ENCODE results near the gene ADAMTSL1. TPM values are rescaled to one million over a fixed set of nuclear protein-coding genes. Genes with fewer than 3 reads are reported as not detected.

Gene ADAMTSL1
- total RNA-seq, 2 experiments from 2014 or later, result not detected

DNA sequence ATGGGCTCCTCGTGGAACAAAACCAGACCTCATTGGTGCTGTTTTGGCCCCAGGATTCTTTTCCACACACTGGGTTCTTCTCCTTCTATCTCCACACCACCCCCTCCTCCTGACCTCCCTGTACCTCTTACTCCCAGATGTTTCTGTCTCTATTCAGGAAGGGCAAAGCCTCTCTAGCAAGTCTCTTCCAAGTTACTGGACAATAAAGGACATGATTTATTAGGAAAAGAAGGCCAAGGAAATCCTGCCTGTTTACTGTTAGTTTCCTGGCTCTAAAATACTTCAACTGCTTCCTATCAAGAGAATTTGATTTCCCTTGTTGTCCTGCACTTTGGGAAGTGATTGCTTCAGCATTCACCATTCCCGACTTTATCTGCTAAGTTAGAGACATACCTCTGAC, 297.1 kb downstream of the ADAMTSL1 start:
- no peaks in the 10 kb centered on the region for H3K9me3 Mint-ChIP-seq
- ATAC-seq (no peak), DNase-seq (no peak)
- H3K27me3 Mint-ChIP-seq, result peaks cover 1% of the 10 kb centered on the region
- no peaks in the 10 kb centered on the region for H3K36me3 Mint-ChIP-seq (ENCODE audit: low read depth)
- POLR2A ChIA-PET, result no interaction called here
- no peaks in the 10 kb centered on the region for H3K4me1 Mint-ChIP-seq (ENCODE audit: low read depth)
- H3K4me3 Mint-ChIP-seq, result no peak overlapping the region
- intact Hi-C loops (cut with micrococcal nuclease), result no loop called here
- H3K27ac Mint-ChIP-seq, result no peak overlapping the region
- TF ChIP-seq, protein P1, sequence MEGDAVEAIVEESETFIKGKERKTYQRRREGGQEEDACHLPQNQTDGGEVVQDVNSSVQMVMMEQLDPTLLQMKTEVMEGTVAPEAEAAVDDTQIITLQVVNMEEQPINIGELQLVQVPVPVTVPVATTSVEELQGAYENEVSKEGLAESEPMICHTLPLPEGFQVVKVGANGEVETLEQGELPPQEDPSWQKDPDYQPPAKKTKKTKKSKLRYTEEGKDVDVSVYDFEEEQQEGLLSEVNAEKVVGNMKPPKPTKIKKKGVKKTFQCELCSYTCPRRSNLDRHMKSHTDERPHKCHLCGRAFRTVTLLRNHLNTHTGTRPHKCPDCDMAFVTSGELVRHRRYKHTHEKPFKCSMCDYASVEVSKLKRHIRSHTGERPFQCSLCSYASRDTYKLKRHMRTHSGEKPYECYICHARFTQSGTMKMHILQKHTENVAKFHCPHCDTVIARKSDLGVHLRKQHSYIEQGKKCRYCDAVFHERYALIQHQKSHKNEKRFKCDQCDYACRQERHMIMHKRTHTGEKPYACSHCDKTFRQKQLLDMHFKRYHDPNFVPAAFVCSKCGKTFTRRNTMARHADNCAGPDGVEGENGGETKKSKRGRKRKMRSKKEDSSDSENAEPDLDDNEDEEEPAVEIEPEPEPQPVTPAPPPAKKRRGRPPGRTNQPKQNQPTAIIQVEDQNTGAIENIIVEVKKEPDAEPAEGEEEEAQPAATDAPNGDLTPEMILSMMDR (IDR thresholded peaks at IDR 0.05), result no peak
- CTCF ChIA-PET, result no interaction called here

DNA sequence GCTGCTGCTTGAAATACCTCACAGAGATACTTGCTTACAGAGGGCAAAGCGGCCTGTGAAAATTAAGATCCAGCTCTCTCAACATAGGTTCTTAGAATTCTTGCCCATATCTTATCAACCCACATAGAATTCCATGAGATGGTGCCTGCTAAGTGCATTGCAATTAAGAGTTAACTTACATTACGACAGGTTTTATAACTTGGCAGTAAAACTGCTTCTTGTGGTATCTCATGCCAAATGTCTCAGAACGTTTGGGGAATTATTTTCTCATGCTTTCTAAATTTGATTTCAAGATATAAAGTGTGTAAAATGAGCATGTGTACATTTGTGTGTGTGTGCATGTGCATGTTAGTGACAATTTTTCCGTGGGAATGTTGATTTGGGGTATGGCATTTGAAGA, 297.8 kb downstream of the ADAMTSL1 start:
- DNase-seq, result no peak
- no peaks in the 10 kb centered on the region for H3K27me3 Mint-ChIP-seq
- H3K4me3 Mint-ChIP-seq, result no peak overlapping the region
- ChIA-PET POLR2A (no interaction called here), CTCF (no interaction called here)
- intact Hi-C loops (cut with micrococcal nuclease), result no loop called here
- no peaks in the 10 kb centered on the region for H3K4me1 Mint-ChIP-seq (ENCODE audit: low read depth)
- H3K9me3 Mint-ChIP-seq, result no peaks in the 10 kb centered on the region
- no peak for ATAC-seq
- TF ChIP-seq, protein P1 (IDR thresholded peaks at IDR 0.05), result no peak
- H3K36me3 Mint-ChIP-seq (ENCODE audit: low read depth), result no peaks in the 10 kb centered on the region
- no peak overlapping the region for H3K27ac Mint-ChIP-seq

DNA sequence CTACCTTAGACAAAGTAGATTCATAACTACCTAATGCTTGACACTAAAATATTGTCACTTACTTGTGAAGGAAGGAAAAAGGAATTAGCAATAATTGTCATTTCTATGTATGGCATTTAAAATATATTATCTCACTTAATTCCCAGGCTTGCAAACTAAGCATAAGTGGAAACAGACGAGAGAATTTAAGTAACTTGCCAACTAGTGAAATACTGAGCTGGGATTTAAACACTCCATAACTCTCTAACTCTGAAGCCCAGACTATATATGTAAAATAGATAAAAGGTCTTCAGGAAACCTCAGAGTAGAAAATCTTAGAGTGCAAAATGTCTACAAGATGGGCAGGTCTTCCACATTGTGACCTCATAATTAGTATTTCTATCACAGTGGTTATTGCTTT, 301.3 kb downstream of the ADAMTSL1 start:
- H3K36me3 Mint-ChIP-seq (ENCODE audit: low read depth), result no peaks in the 10 kb centered on the region
- intact Hi-C loops (cut with micrococcal nuclease), result no loop called here
- H3K27me3 Mint-ChIP-seq, result no peaks in the 10 kb centered on the region
- H3K27ac Mint-ChIP-seq, result no peak overlapping the region
- DNase-seq, result no peak
- ATAC-seq, result no peak
- ChIA-PET POLR2A (no interaction called here), CTCF (no interaction called here)
- no peak overlapping the region for H3K4me3 Mint-ChIP-seq
- no peaks in the 10 kb centered on the region for H3K4me1 Mint-ChIP-seq (ENCODE audit: low read depth)
- TF ChIP-seq, protein P1 (IDR thresholded peaks at IDR 0.05), result no peak
- no peaks in the 10 kb centered on the region for H3K9me3 Mint-ChIP-seq

DNA sequence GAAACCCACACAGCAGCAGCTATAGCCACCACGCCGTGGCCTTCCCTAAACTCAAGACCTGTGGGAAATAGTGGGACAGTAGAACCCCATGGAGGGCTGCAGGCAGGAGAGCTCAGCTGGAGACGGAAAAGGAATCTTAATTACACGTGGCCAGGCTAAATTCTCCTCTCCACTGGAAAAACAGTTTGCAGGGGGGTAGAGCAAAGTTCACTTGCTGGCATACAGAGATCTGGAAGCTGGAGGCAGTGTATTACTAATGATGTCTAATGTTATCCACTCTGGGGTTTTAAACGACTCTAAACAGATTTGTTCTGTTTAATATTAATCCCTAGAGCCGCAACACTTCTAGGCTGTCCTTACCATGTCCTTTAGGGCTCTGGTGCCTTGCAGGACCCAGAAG, 302.0 kb downstream of the ADAMTSL1 start:
- POLR2A ChIA-PET, result no interaction called here
- ATAC-seq (no peak), DNase-seq (no peak)
- H3K9me3 Mint-ChIP-seq, result no peaks in the 10 kb centered on the region
- TF ChIP-seq, protein P1 (IDR thresholded peaks at IDR 0.05), result no peak
- no peak overlapping the region for H3K4me3 Mint-ChIP-seq
- no peak overlapping the region for H3K27ac Mint-ChIP-seq
- intact Hi-C loops (cut with micrococcal nuclease), result no loop called here
- no peaks in the 10 kb centered on the region for H3K27me3 Mint-ChIP-seq
- CTCF ChIA-PET, result no interaction called here
- no peaks in the 10 kb centered on the region for H3K36me3 Mint-ChIP-seq (ENCODE audit: low read depth)
- H3K4me1 Mint-ChIP-seq (ENCODE audit: low read depth), result no peaks in the 10 kb centered on the region

DNA sequence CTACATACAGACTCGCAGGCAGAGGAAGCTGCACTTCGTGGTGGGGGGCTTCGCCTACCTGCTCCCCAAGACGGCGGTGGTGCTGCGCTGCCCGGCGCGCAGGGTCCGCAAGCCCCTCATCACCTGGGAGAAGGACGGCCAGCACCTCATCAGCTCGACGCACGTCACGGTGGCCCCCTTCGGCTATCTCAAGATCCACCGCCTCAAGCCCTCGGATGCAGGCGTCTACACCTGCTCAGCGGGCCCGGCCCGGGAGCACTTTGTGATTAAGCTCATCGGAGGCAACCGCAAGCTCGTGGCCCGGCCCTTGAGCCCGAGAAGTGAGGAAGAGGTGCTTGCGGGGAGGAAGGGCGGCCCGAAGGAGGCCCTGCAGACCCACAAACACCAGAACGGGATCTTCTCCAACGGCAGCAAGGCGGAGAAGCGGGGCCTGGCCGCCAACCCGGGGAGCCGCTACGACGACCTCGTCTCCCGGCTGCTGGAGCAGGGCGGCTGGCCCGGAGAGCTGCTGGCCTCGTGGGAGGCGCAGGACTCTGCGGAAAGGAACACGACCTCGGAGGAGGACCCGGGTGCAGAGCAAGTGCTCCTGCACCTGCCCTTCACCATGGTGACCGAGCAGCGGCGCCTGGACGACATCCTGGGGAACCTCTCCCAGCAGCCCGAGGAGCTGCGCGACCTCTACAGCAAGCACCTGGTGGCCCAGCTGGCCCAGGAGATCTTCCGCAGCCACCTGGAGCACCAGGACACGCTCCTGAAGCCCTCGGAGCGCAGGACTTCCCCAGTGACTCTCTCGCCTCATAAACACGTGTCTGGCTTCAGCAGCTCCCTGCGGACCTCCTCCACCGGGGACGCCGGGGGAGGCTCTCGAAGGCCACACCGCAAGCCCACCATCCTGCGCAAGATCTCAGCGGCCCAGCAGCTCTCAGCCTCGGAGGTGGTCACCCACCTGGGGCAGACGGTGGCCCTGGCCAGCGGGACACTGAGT, 303.2 kb downstream of the ADAMTSL1 start:
- TF ChIP-seq, protein P1 (IDR thresholded peaks at IDR 0.05), result no peak
- H3K4me3 Mint-ChIP-seq, result no peak overlapping the region
- DNase-seq (no peak), ATAC-seq (no peak)
- no peaks in the 10 kb centered on the region for H3K27me3 Mint-ChIP-seq
- POLR2A ChIA-PET, result no interaction called here
- no peaks in the 10 kb centered on the region for H3K4me1 Mint-ChIP-seq (ENCODE audit: low read depth)
- no peaks in the 10 kb centered on the region for H3K9me3 Mint-ChIP-seq
- H3K27ac Mint-ChIP-seq, result no peak overlapping the region
- CTCF ChIA-PET, result interaction anchor here (1.3 kb wide), 1 partner anchor 252 kb away, joined by 4 read pairs; no protein-coding TSS in a partner anchor
- intact Hi-C loops (cut with micrococcal nuclease), result no loop called here
- H3K36me3 Mint-ChIP-seq (ENCODE audit: low read depth), result no peaks in the 10 kb centered on the region
